ENCODE data around the gene TMPO. TPM values are rescaled to one million over a fixed set of nuclear protein-coding genes. Genes with fewer than 3 reads are reported as not detected.
A peak's percentile ranks its signal among the peaks of the same experiment; 100 is the strongest.

The TMPO gene
- polyA plus RNA-seq, 1 donor (not counting 4 experiments of a cell fraction or from before 2014, with no cell fraction given): 41.0 TPM

GRCh38 chr12:98591209-98591608 is 75.8 kb downstream of the TMPO start:
- no peak for DNase-seq (ENCODE audit: low read depth, low spot score)
- TF ChIP-seq CTCF (optimal IDR thresholded peaks at IDR 0.05 in 1 of 3, IDR thresholded peaks at IDR 0.05 in 1 of 3, conservative IDR thresholded peaks at IDR 0.05 in 1 of 3; ENCODE audit: extremely low read depth in 1 of 3, insufficient read depth in 2 of 3, low read length in 3 of 3): no peak
- no peak for TF ChIP-seq EZH2 (IDR thresholded peaks at IDR 0.05; ENCODE audit: low read length)
- H3K36me3 ChIP-seq (ENCODE audit: control insufficient read depth in 2 of 2, extremely low read depth in 1 of 2, insufficient read depth in 2 of 2, low read length in 2 of 2): peaks cover 1 to 9% of the 10 kb centered on the region in 2 experiments
- H4K20me1 ChIP-seq (ENCODE audit: control insufficient read depth, extremely low read depth, insufficient read depth, low read length): peaks cover 20% of the 10 kb centered on the region
- H3K27ac ChIP-seq (ENCODE audit: control insufficient read depth, insufficient read depth, low read length): no peak overlapping the region
- no peaks in the 10 kb centered on the region for H3K27me3 ChIP-seq (ENCODE audit: control insufficient read depth, extremely low read depth, insufficient read depth, low read length)
- no peak overlapping the region for H3K4me2 ChIP-seq (ENCODE audit: control insufficient read depth, extremely low read depth, insufficient read depth, low read depth, low read length)
- H3K9me3 ChIP-seq (ENCODE audit: control insufficient read depth, low read depth, low read length): no peaks in the 10 kb centered on the region
- no peak overlapping the region for H3K9ac ChIP-seq (ENCODE audit: control insufficient read depth, extremely low read depth, insufficient read depth, low read length)
- no peak overlapping the region for H2AFZ ChIP-seq (ENCODE audit: control insufficient read depth, low read length)
- peaks cover 11% of the 10 kb centered on the region for H3K4me1 ChIP-seq (ENCODE audit: control insufficient read depth, extremely low read depth, insufficient read depth, low read length)
- peaks cover 28% of the 10 kb centered on the region for H3K79me2 ChIP-seq (ENCODE audit: control insufficient read depth, insufficient read depth, low read length)
- no peaks in the 10 kb centered on the region for H3K9me1 ChIP-seq (ENCODE audit: control insufficient read depth, extremely low read depth, insufficient read depth, low read length)
- dilution Hi-C loops (cut with MboI; ENCODE audit: extremely low pct_ligation_motif_present, low sequenced_read_pairs): no loop called here
- no peak for FAIRE-seq
- H3K4me3 ChIP-seq (ENCODE audit: control insufficient read depth in 2 of 3, extremely low read depth in 1 of 3, insufficient read depth in 2 of 3, low read depth in 1 of 3, low read length in 3 of 3): no peak overlapping the region

- no peak for TF ChIP-seq EZH2 (IDR thresholded peaks at IDR 0.05; ENCODE audit: low read length)
- no peak for TF ChIP-seq CTCF (optimal IDR thresholded peaks at IDR 0.05 in 1 of 3, IDR thresholded peaks at IDR 0.05 in 1 of 3, conservative IDR thresholded peaks at IDR 0.05 in 1 of 3; ENCODE audit: extremely low read depth in 1 of 3, insufficient read depth in 2 of 3, low read length in 3 of 3)
- FAIRE-seq (no peak), DNase-seq (ENCODE audit: low read depth, low spot score) (no peak)
- Histone ChIP-seq H3K9ac (ENCODE audit: control insufficient read depth, extremely low read depth, insufficient read depth, low read length) (peak overlapping the region; percentile 99), H3K4me1 (ENCODE audit: control insufficient read depth, extremely low read depth, insufficient read depth, low read length) (peaks cover 15% of the 10 kb centered on the region), H3K27ac (ENCODE audit: control insufficient read depth, insufficient read depth, low read length) (peak overlapping the region; percentile 92), H3K79me2 (ENCODE audit: control insufficient read depth, insufficient read depth, low read length) (peaks cover 44% of the 10 kb centered on the region), H3K9me1 (ENCODE audit: control insufficient read depth, extremely low read depth, insufficient read depth, low read length) (no peaks in the 10 kb centered on the region), H3K27me3 (ENCODE audit: control insufficient read depth, extremely low read depth, insufficient read depth, low read length) (no peaks in the 10 kb centered on the region), H4K20me1 (ENCODE audit: control insufficient read depth, extremely low read depth, insufficient read depth, low read length) (peaks cover 30% of the 10 kb centered on the region), H3K36me3 (ENCODE audit: control insufficient read depth in 2 of 2, extremely low read depth in 1 of 2, insufficient read depth in 2 of 2, low read length in 2 of 2) (peaks cover 3 to 19% of the 10 kb centered on the region in 2 experiments), H3K9me3 (ENCODE audit: control insufficient read depth, low read depth, low read length) (no peaks in the 10 kb centered on the region), H2AFZ (ENCODE audit: control insufficient read depth, low read length) (peak overlapping the region; percentile 96), H3K4me3 (ENCODE audit: control insufficient read depth in 2 of 3, extremely low read depth in 1 of 3, insufficient read depth in 2 of 3, low read depth in 1 of 3, low read length in 3 of 3) (peak overlapping the region; percentile 78 to 98 (median 82)), H3K4me2 (ENCODE audit: control insufficient read depth, extremely low read depth, insufficient read depth, low read depth, low read length) (peak overlapping the region; percentile 97)
- dilution Hi-C loops (cut with MboI; ENCODE audit: extremely low pct_ligation_motif_present, low sequenced_read_pairs): no loop called here
Observed at GRCh38 chr12:98592825-98593322, 77.5 kb downstream of the TMPO start.

Data from keratinocyte (primary cell).